Fibroblast of the aortic adventitia (primary cell): ENCODE measurements around the gene ADAMTSL1. TPM values are rescaled to one million over a fixed set of nuclear protein-coding genes. Genes with fewer than 3 reads are reported as not detected.
A peak's percentile ranks its signal among the peaks of the same experiment; 100 is the strongest.

ENCODE experiments used
- DNase-seq: peaks from one replicate; pipeline ENCODE4 v3.0.0-alpha.2; 2010; ENCODE audit warnings: low read depth
- H3K4me3 ChIP-seq: 2 replicates; pipeline ENCODE4 v1.5.1; 2011; ENCODE audit warnings: low read depth, mild to moderate bottlenecking, control low read depth, low read length, moderate library complexity
- total RNA-seq: library from RNA; depleted of rRNA; stranded (reverse); fragments of >200 nt; gene quantifications from 2 replicates; pipeline ENCODE4 v1.2.3, GENCODE V29; 2012; ENCODE audit warnings: low replicate concordance
- TF ChIP-seq, protein P1 (sequence below): IDR thresholded peaks from 2 replicates; pipeline ENCODE4 v1.5.1; 2011; ENCODE audit warnings: mild to moderate bottlenecking, low read length, control low read depth, inconsistent platforms; ENCODE audit not compliant: insufficient read depth

ADAMTSL1 gene
- total RNA-seq, 1 donor: 179 TPM

DNA sequence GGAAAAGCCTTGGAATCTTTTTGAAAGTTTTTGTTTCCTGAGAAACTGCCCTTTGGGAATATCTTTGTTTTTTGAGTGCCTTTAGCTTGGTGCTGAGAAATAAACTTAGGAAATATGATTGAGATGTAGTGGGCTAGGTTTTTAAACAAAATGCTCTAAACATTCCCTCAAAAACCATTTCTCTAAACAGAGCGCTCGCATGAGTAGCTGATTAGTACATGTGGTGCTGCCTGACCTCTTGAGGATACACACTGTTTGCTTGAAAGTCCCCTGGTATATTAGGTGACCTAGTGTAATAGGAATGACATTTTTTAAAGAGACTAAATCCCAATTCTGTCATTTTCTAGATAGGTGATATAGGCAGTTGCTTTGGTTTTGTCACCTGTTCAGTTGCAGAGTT, 132.3 kb downstream of the ADAMTSL1 start:
- DNase-seq: no peak
- TF ChIP-seq, protein P1, sequence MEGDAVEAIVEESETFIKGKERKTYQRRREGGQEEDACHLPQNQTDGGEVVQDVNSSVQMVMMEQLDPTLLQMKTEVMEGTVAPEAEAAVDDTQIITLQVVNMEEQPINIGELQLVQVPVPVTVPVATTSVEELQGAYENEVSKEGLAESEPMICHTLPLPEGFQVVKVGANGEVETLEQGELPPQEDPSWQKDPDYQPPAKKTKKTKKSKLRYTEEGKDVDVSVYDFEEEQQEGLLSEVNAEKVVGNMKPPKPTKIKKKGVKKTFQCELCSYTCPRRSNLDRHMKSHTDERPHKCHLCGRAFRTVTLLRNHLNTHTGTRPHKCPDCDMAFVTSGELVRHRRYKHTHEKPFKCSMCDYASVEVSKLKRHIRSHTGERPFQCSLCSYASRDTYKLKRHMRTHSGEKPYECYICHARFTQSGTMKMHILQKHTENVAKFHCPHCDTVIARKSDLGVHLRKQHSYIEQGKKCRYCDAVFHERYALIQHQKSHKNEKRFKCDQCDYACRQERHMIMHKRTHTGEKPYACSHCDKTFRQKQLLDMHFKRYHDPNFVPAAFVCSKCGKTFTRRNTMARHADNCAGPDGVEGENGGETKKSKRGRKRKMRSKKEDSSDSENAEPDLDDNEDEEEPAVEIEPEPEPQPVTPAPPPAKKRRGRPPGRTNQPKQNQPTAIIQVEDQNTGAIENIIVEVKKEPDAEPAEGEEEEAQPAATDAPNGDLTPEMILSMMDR: no peak

DNA sequence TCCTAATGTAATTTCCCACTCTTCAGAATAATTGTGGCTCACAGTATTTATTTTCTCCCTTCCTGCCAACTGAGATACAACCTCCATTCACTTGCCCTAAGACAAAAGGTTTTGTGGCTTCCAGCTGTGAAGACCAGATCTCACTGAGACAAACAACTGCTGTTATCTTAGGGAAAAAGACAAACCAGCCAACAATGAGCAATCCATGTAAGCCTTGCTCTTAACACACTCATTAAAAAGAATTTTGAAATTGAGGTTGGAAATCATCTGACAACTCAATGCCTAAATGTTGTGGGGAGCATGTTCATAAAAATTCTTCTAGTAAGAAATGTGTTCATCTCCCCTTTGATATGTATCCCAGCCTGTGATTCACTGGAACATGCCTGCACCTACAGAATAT, 132.9 kb downstream of the ADAMTSL1 start:
- TF ChIP-seq, protein P1: no peak
- no peak overlapping the region for H3K4me3 ChIP-seq
- peak; percentile 83 for DNase-seq

More for the DNA sequence above, 132.3 kb downstream of the ADAMTSL1 start:
- H3K4me3 ChIP-seq: no peak overlapping the region

- no peak overlapping the region for H3K4me3 ChIP-seq
- TF ChIP-seq, protein P1: no peak
- peak; percentile 46 for DNase-seq
These were observed 134.4 kb downstream of the ADAMTSL1 start for GRCh38 chr9:18608371-18608770.

DNA sequence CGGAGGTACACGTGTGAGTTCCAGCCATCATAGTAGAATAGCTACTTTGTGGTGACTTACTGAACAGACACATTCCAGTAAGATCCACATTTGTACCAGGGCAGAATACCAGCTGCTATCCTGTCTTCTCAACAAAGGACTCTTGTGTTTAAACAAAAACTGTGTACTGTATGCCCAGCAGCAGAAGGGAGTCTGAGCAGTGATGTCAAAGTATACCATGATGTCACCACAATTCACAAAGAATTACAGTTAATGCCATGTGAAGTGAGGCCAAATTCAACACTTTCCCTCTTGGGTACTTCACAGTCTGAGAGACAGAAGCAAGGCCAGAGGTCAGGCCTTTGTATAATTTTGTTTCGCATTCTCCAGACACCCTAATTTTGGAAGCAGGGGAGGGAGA, 137.0 kb downstream of the ADAMTSL1 start:
- DNase-seq: no peak
- TF ChIP-seq, protein P1: no peak
- H3K4me3 ChIP-seq: no peak overlapping the region

GRCh38 chr9:18611971-18612370, 138.0 kb downstream of the ADAMTSL1 start:
- no peak overlapping the region for H3K4me3 ChIP-seq
- DNase-seq: no peak
- TF ChIP-seq, protein P1: no peak

DNA sequence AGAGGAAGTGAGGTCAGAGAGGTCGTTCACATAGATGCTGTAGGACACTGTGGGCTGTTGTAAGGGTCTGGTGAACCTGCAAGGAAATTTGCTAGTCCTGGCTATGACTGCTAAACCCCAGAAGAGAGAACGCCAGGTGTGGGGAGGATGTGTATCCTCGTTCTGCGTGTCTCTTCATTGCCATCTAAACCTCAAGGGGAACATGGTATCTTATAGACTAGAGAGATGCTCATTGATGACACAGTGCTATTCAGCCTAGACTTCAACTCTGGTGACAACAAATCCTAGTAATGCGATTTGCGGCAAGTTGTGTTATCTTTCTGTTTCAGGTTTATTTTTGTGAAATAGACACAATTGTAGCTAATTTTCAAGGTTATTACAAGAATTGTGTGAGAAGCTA, 140.2 kb downstream of the ADAMTSL1 start:
- TF ChIP-seq, protein P1: no peak
- DNase-seq: no peak
- H3K4me3 ChIP-seq: no peak overlapping the region

- TF ChIP-seq, protein P1: no peak
- no peak overlapping the region for H3K4me3 ChIP-seq
- no peak for DNase-seq
These were observed 140.7 kb downstream of the ADAMTSL1 start for GRCh38 chr9:18614651-18615050.
